Measurements from ENCODE around the gene HOXC10.
A peak's percentile ranks its signal among the peaks of the same experiment; 100 is the strongest.

The HOXC10 gene

DNA sequence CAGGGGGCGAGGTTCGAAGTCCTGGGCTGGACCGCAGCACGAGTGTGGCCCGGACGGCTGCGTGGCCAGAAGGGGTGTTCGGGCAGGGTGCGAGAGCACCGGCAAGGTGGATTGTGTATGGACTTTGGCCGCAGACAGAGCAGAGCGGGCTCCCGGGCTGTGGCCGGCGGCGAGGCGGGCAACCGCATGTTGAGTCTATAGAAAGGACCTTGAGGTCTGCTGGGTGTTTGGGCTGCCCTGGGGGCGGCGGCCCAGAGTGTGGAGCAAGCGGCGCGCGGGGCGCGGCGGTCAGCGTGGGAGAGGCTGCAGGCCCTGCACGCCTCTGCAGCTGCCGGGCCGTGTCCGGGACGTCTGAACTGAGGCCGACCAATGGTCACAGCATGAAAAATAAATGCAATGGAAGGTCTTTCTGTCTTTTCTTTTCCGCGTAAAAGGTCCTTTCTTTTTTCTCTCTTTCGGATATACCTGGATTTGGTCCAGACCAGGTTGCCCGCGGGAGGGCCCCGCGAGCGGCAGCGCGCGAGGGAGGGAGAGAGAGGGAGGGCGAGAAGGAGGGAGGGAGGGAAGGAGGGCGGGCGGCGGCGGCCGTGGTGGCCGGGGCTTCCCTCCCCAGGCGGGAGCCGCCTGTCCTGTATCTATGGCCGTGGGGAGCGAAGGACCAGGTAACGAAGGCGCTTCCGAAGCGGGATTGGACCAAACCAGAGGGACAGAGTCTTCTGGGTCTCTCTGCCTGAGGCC is 9.5 kb downstream of the HOXC10 start:
- H3K27ac ChIP-seq, result no peak overlapping the region

DNA sequence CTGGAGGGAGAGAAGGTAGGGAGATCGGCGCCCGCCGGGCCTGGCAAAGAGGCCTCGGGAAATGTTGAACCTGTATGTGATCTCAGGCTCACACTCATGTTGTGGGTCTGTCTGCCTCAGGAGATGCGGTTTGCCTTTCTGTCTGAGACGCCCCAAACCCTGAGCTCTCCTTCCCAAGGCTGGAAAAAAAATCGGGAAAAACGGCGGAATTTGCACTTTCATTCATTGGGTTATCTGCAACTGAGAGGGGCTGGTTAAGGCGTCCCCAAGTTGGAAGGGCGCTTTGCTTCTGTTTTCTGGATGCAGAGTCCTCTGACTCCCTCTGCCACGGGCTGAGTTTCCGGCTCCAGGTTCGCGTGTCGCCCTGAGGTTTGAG is 10.0 kb downstream of the HOXC10 start:
- H3K4me1 ChIP-seq, result peaks cover 0 to 12% (median 6%) of the 10 kb centered on the region in 10 experiments; a peak in 8 of 20 replicates
- H3K4me2 ChIP-seq, result peak overlapping the region in 2 of 11 experiments; percentile 91 to 98; a peak in 3 of 22 replicates
- no peak overlapping the region for H3K27ac ChIP-seq
- peaks cover 0 to 21% (median 4%) of the 10 kb centered on the region in 11 experiments; a peak in 12 of 22 replicates for H3K9me3 ChIP-seq (replicated peaks in 1 of 11)
- H3K4me3 ChIP-seq, result peak overlapping the region in 1 of 10 experiments; percentile 47; a peak in 2 of 20 replicates
- H3K36me3 ChIP-seq, result no peaks in the 10 kb centered on the region
- TF ChIP-seq Cebpa-rat (IDR thresholded peaks at IDR 0.05), result no peak
- H4K20me1 ChIP-seq, result peaks cover 0 to 94% (median 76%) of the 10 kb centered on the region in 11 experiments; a peak in 17 of 22 replicates
- peaks cover 100% of the 10 kb centered on the region in 11 experiments for H3K27me3 ChIP-seq
- H3K9ac ChIP-seq, result no peak overlapping the region

More for the DNA sequence above, 9.5 kb downstream of the HOXC10 start:
- Histone ChIP-seq H3K27me3 (peaks cover 100% of the 10 kb centered on the region in 11 experiments), H3K9me3 (replicated peaks in 1 of 11) (peaks cover 0 to 16% (median 0%) of the 10 kb centered on the region in 11 experiments; a peak in 4 of 22 replicates), H4K20me1 (peaks cover 0 to 94% (median 78%) of the 10 kb centered on the region in 11 experiments; a peak in 17 of 22 replicates), H3K4me3 (no peak overlapping the region), H3K4me2 (no peak overlapping the region), H3K36me3 (no peaks in the 10 kb centered on the region), H3K4me1 (peaks cover 0 to 12% (median 6%) of the 10 kb centered on the region in 10 experiments; a peak in 8 of 20 replicates), H3K9ac (no peak overlapping the region)
- TF ChIP-seq Cebpa-rat (IDR thresholded peaks at IDR 0.05), result no peak

GRCh38 chr12:53995378-53996239 is 10.7 kb downstream of the HOXC10 start:
- H3K9ac ChIP-seq, result peak overlapping the region in 1 of 11 experiments; percentile 45; a peak in 2 of 22 replicates
- peak overlapping the region in 6 of 10 experiments; percentile 15 to 48 (median 44); a peak in 9 of 20 replicates for H3K4me3 ChIP-seq
- peaks cover 0 to 95% (median 76%) of the 10 kb centered on the region in 11 experiments; a peak in 17 of 22 replicates for H4K20me1 ChIP-seq
- H3K4me2 ChIP-seq, result peak overlapping the region; percentile 25 to 98 (median 47); a peak in 21 of 22 replicates
- peaks cover 100% of the 10 kb centered on the region in 11 experiments for H3K27me3 ChIP-seq
- H3K4me1 ChIP-seq, result peaks cover 0 to 12% (median 6%) of the 10 kb centered on the region in 10 experiments; a peak in 8 of 20 replicates
- no peak overlapping the region for H3K27ac ChIP-seq
- H3K9me3 ChIP-seq (replicated peaks in 1 of 11), result peaks cover 0 to 26% (median 7%) of the 10 kb centered on the region in 11 experiments; a peak in 13 of 22 replicates
- H3K36me3 ChIP-seq, result no peaks in the 10 kb centered on the region
- TF ChIP-seq Cebpa-rat (IDR thresholded peaks at IDR 0.05), result no peak

GRCh38 chr12:53996240-53997203 is 11.6 kb downstream of the HOXC10 start:
- H3K9me3 ChIP-seq (replicated peaks in 1 of 11), result peaks cover 0 to 26% (median 7%) of the 10 kb centered on the region in 11 experiments; a peak in 13 of 22 replicates
- peaks cover 100% of the 10 kb centered on the region in 11 experiments for H3K27me3 ChIP-seq
- TF ChIP-seq Cebpa-rat (IDR thresholded peaks at IDR 0.05), result no peak
- no peaks in the 10 kb centered on the region for H3K36me3 ChIP-seq
- peak overlapping the region; percentile 25 to 98 (median 47); a peak in 19 of 22 replicates for H3K4me2 ChIP-seq
- H4K20me1 ChIP-seq, result peaks cover 0 to 95% (median 76%) of the 10 kb centered on the region in 11 experiments; a peak in 17 of 22 replicates
- no peak overlapping the region for H3K27ac ChIP-seq
- H3K4me3 ChIP-seq, result peak overlapping the region in 4 of 10 experiments; percentile 42 to 48 (median 46); a peak in 9 of 20 replicates
- H3K4me1 ChIP-seq, result peaks cover 0 to 12% (median 6%) of the 10 kb centered on the region in 10 experiments; a peak in 8 of 20 replicates
- 0 out of 22 replicates have a peak overlapping the region, but pooled peaks of 1 of the 11 experiments have one; percentile 45 for H3K9ac ChIP-seq

DNA sequence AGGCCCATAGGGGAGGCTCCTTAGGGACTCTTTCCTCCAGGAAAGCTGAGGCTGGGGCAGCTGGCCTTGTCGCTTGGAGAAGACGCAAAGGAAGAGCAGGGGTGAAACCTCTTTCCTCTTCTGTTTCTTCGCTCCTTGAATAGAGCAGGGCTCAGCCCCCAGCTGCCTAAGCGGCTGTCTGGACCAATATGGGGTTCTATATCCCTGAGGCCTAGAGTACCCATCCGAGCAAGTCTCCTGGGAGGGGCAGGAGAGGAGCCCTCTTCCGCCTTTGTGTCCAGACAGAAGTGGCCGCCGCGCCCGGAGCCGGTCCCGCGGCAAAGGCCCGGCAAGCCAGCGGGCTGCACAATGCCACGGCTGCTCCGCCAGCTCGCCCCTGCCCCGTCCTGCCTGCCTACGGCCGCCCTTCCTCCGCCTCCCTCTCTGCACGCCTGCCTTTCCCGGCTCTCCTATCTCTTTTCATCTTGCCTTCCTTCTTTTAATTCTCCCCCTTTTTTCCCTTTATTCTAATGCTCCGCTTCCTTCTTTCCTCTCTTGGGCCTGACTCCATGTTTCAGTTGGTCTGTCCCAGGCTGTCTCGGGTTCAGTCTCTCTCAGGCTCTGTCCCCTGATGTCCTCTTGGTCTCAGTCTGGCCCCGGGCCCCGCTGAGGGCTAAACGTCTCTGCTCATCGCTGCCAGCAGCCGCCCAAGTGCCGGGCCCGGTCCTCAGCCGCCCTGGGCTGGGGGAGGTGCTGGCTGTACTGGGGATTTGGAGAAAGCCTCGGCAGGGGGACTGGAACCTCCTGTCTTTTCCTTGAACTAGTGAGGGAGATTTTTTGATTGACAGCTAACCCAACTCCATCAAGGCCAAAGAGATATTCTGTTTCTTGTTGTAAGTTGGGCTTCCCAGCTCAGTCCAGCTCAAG is 12.5 kb downstream of the HOXC10 start:
- Histone ChIP-seq H3K9me3 (replicated peaks in 1 of 11) (peaks cover 0 to 26% (median 7%) of the 10 kb centered on the region in 11 experiments; a peak in 13 of 22 replicates), H3K4me1 (peaks cover 0 to 12% (median 6%) of the 10 kb centered on the region in 10 experiments; a peak in 8 of 20 replicates), H4K20me1 (peaks cover 0 to 95% (median 76%) of the 10 kb centered on the region in 11 experiments; a peak in 17 of 22 replicates), H3K4me2 (no peak overlapping the region), H3K4me3 (no peak overlapping the region), H3K9ac (no peak overlapping the region), H3K27ac (no peak overlapping the region), H3K36me3 (no peaks in the 10 kb centered on the region), H3K27me3 (peaks cover 100% of the 10 kb centered on the region in 11 experiments)
- TF ChIP-seq Cebpa-rat (IDR thresholded peaks at IDR 0.05), result no peak

DNA sequence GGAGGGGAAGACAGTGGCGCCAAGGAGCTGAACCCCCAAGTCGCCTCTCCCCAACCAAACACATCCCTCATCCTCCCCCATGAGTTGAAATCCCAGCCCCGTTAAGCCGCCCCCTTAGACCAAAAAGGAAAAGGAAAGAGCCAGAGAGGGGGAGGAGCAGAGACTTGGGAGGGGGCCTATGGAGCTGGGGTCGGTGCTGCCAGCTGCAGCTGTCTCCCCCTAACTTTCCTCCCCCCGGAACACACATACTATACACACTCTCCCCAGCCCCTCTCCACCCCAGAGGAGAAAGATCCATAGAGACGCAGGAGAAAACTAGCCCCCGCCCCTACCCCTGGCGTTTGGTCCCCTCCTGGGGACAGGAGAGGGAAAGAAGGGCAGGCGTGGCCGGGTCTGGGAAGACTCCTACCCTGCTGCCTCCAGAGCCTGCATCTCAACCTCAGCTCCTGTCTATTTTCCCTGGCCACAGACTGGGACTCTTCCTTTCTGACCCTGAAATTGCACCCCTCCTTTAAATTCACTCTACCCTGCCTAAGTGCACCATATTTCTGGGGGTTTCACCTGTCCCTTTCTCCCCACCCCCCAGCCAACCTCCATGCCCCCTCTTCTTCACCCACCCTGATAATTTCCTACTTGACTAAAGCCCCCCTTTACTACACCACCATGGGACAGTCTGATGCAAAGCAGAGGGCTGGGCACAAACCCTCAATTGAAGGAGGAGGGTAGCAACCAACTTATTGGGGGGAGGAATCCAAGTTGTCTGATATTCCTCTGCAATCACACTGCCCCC is 13.4 kb downstream of the HOXC10 start:
- Histone ChIP-seq H3K36me3 (no peaks in the 10 kb centered on the region), H3K4me1 (peaks cover 0 to 12% (median 6%) of the 10 kb centered on the region in 10 experiments; a peak in 8 of 20 replicates), H3K9me3 (replicated peaks in 1 of 11) (peaks cover 0 to 26% (median 7%) of the 10 kb centered on the region in 11 experiments; a peak in 13 of 22 replicates), H3K27ac (no peak overlapping the region), H3K4me3 (no peak overlapping the region), H3K4me2 (no peak overlapping the region), H3K9ac (no peak overlapping the region), H4K20me1 (peaks cover 0 to 97% (median 82%) of the 10 kb centered on the region in 11 experiments; a peak in 17 of 22 replicates), H3K27me3 (peaks cover 100% of the 10 kb centered on the region in 11 experiments)
- no peak for TF ChIP-seq Cebpa-rat (IDR thresholded peaks at IDR 0.05)

All from BLaER1 treated with 17β-estradiol and CSF1 and Interleukin-3, amounts not matched to agents 10 nM and 100 nM (cell line).